SK-MEL-5 (cell line): ENCODE data around the gene TRAF3. TPM values are rescaled to one million over a fixed set of nuclear protein-coding genes. Genes with fewer than 3 reads are reported as not detected.

Experiments
- DNase-seq: peaks from one replicate; pipeline ENCODE4 v3.0.0-alpha.2; 2016; ENCODE audit warnings: low read depth, low spot score
- in situ Hi-C: cut with HindIII; loops from 2 replicates; pipeline ENCODE4 v1.10.0; 2016; ENCODE audit warnings: low sequenced_read_pairs, high pct_unique_total_duplicates, low pct_unique_long_range_greater_than_20kb
- total RNA-seq: library from RNA; depleted of rRNA; stranded (reverse); fragments of >200 nt; shearing (Covaris generic); gene quantifications from 2 replicates; pipeline ENCODE4 v1.2.3, GENCODE V29; 2014

TRAF3 gene
- total RNA-seq, 1 experiment from 2014 or later: 23.2 TPM

GRCh38 chr14:102928412-102929240 lies 151.4 kb downstream of the TRAF3 start:
- in situ Hi-C loops: no loop called here
- no peak for DNase-seq

- DNase-seq: no peak
Measured at GRCh38 chr14:102929241-102930137, 152.2 kb downstream of the TRAF3 start.

DNA sequence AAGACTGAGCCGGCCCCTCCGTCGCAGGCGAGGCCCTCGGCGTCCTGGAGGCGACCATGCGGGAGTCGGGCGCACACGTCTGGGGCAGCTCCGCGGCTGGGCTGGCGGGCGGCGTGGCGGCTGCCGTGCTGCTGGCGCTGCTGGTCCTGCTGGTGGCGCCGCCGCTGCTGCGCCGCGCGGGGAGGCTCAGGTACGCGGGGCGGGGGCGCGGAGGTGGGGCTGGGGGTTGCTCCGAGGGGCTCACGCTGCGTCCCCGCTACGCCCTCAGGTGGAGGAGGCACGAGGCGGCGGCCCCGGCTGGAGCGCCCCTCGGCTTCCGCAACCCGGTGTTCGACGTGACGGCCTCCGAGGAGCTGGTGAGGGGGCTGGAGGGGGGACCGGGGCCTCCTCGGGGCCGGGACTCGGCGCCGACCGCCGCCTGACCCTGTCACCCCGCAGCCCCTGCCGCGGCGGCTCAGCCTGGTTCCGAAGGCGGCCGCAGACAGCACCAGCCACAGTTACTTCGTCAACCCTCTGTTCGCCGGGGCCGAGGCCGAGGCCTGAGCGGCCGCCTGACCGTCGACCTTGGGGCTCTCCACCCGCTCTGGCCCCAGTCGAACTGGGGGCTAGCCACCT lies 153.0 kb downstream of the TRAF3 start:
- in situ Hi-C loops: no loop called here

More at GRCh38 chr14:102929241-102930137, 152.2 kb downstream of the TRAF3 start:
- in situ Hi-C loops: no loop called here

DNA sequence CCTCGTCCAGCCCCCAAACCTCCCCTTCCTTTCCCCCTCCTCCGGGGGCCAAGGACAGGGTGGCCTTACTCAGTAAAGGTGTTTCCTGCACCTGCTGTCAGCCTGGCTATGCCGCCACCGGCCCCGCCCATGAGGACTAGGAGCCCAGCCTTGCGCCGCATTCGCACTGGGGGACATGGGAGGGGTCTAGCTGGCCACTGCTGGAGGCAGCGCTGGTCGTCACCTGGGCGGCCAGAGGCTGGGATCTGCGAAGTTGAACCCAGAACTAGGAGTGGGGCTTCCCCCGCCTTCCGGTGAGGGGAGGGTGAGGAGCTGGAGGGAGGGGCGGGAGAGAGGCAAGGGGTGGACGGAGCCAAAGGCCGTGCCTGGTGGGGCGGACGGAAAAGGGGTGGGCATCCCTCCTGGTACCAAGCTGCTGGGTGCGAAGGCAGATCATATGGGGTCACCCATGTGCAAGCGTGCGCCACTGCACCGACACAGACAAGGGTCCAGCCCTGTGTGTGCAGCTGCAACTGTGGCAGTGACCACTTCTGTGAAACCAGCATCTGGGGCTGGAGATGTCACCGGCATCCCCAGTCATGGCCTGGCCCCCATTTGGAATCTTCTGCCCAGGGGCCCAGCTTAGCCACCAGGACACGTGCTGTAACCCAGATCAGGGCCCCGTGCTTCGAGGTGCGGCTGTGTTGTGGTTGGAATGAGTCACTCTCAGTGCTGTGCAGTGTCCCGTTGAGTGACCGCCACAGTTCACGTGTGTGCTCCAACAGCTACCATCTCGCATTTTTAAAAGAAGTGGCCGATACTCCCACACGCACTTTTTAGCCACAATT lies 153.7 kb downstream of the TRAF3 start:
- no peak for DNase-seq
- in situ Hi-C loops: no loop called here

More for the DNA sequence above, 153.0 kb downstream of the TRAF3 start:
- DNase-seq: no peak

GRCh38 chr14:102931580-102932285 lies 154.5 kb downstream of the TRAF3 start:
- in situ Hi-C loops: no loop called here
- DNase-seq: no peak

DNA sequence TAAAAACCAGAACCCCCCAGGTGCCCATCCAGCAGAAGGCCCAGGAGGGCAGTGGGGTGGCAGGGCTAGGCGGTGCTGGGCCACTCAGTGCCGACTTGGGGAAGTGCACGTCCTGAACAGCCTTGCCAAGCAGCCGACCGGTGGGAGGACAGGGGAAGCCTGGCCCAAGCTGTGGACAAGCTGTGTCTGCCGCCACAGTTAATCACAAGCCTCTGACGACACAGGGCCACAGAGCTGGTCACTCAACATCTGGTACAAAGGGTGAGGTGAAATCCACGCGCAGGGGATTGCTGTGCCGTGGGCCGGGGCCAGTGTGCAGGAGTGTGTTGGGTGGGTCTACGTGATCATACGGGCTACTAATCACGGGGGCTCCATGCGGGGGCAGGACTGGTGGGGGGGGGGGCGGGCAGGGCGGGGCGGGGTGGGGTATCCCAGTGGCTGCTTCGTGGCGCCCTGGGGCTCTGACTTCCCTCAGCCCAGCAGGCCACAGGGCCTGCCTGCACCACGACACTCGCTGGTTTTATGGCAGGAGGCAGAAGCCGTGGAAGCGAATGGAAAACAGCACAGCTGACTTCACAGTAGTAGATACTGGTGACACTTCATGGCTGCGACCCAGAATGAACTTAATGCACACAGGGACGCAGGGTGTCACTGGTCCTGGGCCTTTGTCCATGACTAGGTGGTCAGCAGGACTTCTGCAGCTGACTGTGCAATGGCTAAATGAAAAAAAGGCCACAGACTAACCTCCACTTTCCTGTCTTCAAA lies 155.4 kb downstream of the TRAF3 start:
- no peak for DNase-seq
- in situ Hi-C loops: no loop called here

GRCh38 chr14:102933618-102934231 lies 156.5 kb downstream of the TRAF3 start:
- in situ Hi-C loops: no loop called here

DNA sequence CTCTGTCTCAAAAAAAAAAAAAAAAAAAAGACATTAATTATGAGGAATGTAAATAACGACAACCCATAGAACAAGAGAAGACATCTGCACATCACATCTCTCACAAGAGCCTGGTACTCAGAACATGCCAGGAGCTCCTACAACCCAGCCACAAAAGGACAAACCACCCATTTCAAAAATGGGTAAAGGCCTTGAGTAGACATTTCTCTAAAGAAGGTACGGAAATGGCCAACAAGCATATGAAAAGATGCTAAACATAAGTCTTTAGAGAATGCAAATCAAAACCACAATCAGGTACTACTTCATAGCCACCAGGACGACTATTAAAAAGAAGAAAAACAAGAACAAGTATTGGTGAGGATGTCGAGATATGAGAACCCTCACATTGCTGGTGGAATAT lies 158.5 kb downstream of the TRAF3 start:
- in situ Hi-C loops: no loop called here
- no peak for DNase-seq

More at GRCh38 chr14:102933618-102934231, 156.5 kb downstream of the TRAF3 start:
- no peak for DNase-seq

DNA sequence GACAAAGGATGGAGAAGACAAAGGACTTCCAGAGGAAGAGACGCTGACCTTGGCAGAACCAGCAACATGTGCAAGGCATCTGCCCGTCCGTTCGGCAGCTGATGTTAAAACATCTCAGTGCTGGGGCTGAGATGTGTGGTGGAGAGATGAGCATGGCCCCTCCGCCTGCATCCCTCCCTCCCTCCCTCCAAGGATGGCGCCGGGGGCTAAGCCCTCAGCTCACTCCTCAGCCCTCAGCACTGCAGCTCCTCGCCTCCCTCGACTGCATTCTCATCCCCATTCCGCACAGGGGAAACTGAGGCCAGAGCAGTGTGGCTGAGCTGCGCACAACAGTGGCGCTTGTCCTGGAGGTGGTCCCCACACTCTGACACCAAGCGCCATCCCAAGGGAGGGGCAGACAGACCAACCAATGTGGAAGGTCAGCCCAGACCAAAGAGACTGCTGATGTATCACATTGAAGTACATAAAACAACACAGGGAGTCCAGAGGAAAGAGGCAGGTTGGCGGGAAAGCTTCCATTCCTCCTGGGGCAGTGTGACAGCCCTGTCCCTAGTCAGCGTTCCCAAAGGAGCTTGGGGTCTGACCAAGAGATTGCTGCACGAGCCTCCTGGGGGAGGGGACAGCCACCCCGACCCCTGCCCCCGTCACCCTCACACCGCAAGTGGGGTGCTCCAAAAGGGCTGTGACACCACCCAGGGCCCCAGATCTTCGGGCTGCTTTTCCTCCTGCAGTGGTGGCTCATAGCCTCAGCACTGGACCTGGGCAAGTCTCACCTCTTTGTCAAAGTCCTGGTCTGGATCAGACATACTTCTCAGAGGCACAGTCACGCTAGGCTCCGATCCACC lies 160.3 kb downstream of the TRAF3 start:
- in situ Hi-C loops: no loop called here
- DNase-seq: no peak

DNA sequence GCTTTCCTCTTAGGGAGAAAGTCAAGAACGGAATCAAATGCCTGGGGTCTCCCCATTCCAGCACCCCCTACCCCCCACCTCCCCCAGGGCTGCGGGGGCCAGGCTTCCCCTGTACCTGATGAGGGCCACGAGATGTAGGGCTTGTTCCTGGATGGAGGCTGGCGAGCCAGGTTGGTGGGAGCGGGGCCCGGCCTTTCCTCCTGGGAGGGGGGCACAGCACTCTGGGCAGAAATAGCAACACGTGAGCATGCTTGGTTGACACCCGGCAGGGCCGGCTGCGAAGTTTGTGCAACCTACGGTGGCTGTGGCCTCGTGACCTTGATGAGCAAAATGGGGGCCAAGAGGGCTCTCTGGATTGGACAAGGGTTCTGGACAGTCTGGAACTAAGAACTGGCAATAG lies 160.9 kb downstream of the TRAF3 start:
- in situ Hi-C loops: no loop called here

DNA sequence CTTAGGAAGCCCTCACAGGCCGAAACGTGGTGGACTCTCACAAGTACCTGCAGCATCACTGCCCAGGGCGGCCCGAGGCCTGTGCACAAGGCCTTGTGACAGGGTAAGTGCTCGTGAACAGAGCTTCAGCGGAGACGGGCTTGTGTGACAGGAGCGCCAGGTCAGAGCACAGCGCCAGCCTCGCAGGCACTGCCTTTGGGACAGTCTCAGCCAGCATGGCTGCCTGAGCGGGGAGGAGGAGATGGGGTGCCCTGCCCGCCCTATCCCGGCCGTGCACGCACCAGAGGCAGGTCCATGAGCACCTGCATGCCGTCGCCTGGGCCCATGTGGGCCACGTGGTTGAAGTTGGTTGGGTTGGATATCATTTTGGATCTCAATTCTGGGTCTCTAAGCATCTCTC lies 162.1 kb downstream of the TRAF3 start:
- in situ Hi-C loops: no loop called here
- no peak for DNase-seq

More for the DNA sequence above, 160.9 kb downstream of the TRAF3 start:
- DNase-seq: no peak

GRCh38 chr14:102939820-102940561 lies 162.7 kb downstream of the TRAF3 start:
- in situ Hi-C loops: no loop called here
- DNase-seq: no peak

- no peak for DNase-seq
- in situ Hi-C loops: no loop called here
Measured at GRCh38 chr14:102940729-102941362, 163.6 kb downstream of the TRAF3 start.
